Right lobe of liver (tissue), 4 donors: ENCODE data around the gene AGK.

Experiments used
- CTCF ChIP-seq, 4 donors: fragments of 200-600 bp in 3 of 4; fragments of 450-650 bp in 1 of 4; IDR thresholded peaks; one replicate each; pipeline versions ENCODE4 v1.5.1 to v1.8.0; 2016 to 2022; ENCODE audit warnings: antibody characterized with exemption in 4 of 4, mild to moderate bottlenecking in 2 of 4
- POLR2A ChIP-seq: fragments of 450-650 bp; IDR thresholded peaks from one replicate; pipeline ENCODE4 v1.6.1; 2017; ENCODE audit warnings: antibody characterized with exemption, mild to moderate bottlenecking
- donor health status: DM: no; HTN: no; CAD: no.
- donor health status: DM: no; HTN: no; CAD: no.
- donor health status: DM: no; HTN: yes; CAD: no.

- TF ChIP-seq CTCF (IDR thresholded peaks at IDR 0.05): no peak
- no peak for TF ChIP-seq POLR2A
These were observed 11.3 kb downstream of the AGK start for GRCh38 chr7:141562543-141562942.
